Measurements from ENCODE around the gene GPRIN3. TPM values are rescaled to one million over a fixed set of nuclear protein-coding genes. Genes with fewer than 3 reads are reported as not detected.

GPRIN3 gene
- total RNA-seq, 1 experiment from 2014 or later = 0.39 TPM

DNA sequence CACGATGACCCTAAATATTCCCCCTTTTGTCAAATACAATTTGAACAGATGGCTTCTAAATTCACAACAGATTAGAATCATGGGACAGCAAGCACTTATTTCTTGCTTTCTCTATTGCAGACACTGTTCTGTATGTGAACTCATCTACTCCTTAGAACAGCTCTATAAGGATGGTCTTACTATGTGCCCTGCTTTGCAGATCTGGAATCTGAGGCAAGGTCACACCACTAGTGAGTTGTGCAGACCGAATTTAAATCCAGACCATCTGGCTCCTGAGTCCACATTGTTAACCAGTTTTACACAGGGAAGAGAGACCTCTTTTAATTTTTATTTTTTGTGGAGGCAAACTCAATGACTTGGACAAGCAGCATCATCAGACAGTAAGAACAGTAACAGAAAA lies 50.2 kb downstream of the GPRIN3 start:
- no peaks in the 10 kb centered on the region for H3K4me1 ChIP-seq (ENCODE audit: control insufficient read depth in 1 of 2, insufficient read depth in 2 of 2, low read length in 2 of 2)
- TF ChIP-seq YY1 (IDR thresholded peaks at IDR 0.05; ENCODE audit: extremely low read depth, insufficient replicate concordance, low read depth, low read length) (no peak), ATF3 (IDR thresholded peaks at IDR 0.05) (no peak), CBX3 (IDR thresholded peaks at IDR 0.05; ENCODE audit: low read depth) (no peak), EZH2phosphoT487 (IDR thresholded peaks at IDR 0.05; ENCODE audit: borderline replicate concordance) (no peak), POLR2AphosphoS5 (IDR thresholded peaks at IDR 0.05; ENCODE audit: low read depth, low read length) (no peak), ELF1 (IDR thresholded peaks at IDR 0.05; ENCODE audit: borderline replicate concordance, low read depth) (no peak), TCF7L2 (IDR thresholded peaks at IDR 0.05; ENCODE audit: borderline replicate concordance, extremely low read depth, insufficient read depth, insufficient read length) (no peak), ZFX (IDR thresholded peaks at IDR 0.05) (no peak), JUND (IDR thresholded peaks at IDR 0.05) (no peak), CEBPB (IDR thresholded peaks at IDR 0.05; ENCODE audit: low read depth) (no peak), SRF (IDR thresholded peaks at IDR 0.05; ENCODE audit: low read depth) (no peak), ZNF274 (IDR thresholded peaks at IDR 0.05; ENCODE audit: low read depth, low read length) (no peak), FOSL1 (IDR thresholded peaks at IDR 0.05; ENCODE audit: low read depth) (no peak), MAX (IDR thresholded peaks at IDR 0.05) (no peak), SIN3A (IDR thresholded peaks at IDR 0.05; ENCODE audit: low read depth) (no peak), RAD21 (IDR thresholded peaks at IDR 0.05; ENCODE audit: low read depth) (no peak), SP1 (IDR thresholded peaks at IDR 0.05; ENCODE audit: low read depth) (no peak)
- TF ChIP-seq, protein P1, sequence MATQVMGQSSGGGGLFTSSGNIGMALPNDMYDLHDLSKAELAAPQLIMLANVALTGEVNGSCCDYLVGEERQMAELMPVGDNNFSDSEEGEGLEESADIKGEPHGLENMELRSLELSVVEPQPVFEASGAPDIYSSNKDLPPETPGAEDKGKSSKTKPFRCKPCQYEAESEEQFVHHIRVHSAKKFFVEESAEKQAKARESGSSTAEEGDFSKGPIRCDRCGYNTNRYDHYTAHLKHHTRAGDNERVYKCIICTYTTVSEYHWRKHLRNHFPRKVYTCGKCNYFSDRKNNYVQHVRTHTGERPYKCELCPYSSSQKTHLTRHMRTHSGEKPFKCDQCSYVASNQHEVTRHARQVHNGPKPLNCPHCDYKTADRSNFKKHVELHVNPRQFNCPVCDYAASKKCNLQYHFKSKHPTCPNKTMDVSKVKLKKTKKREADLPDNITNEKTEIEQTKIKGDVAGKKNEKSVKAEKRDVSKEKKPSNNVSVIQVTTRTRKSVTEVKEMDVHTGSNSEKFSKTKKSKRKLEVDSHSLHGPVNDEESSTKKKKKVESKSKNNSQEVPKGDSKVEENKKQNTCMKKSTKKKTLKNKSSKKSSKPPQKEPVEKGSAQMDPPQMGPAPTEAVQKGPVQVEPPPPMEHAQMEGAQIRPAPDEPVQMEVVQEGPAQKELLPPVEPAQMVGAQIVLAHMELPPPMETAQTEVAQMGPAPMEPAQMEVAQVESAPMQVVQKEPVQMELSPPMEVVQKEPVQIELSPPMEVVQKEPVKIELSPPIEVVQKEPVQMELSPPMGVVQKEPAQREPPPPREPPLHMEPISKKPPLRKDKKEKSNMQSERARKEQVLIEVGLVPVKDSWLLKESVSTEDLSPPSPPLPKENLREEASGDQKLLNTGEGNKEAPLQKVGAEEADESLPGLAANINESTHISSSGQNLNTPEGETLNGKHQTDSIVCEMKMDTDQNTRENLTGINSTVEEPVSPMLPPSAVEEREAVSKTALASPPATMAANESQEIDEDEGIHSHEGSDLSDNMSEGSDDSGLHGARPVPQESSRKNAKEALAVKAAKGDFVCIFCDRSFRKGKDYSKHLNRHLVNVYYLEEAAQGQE (IDR thresholded peaks at IDR 0.05; ENCODE audit: low read depth) = no peak
- TF ChIP-seq, protein P2, sequence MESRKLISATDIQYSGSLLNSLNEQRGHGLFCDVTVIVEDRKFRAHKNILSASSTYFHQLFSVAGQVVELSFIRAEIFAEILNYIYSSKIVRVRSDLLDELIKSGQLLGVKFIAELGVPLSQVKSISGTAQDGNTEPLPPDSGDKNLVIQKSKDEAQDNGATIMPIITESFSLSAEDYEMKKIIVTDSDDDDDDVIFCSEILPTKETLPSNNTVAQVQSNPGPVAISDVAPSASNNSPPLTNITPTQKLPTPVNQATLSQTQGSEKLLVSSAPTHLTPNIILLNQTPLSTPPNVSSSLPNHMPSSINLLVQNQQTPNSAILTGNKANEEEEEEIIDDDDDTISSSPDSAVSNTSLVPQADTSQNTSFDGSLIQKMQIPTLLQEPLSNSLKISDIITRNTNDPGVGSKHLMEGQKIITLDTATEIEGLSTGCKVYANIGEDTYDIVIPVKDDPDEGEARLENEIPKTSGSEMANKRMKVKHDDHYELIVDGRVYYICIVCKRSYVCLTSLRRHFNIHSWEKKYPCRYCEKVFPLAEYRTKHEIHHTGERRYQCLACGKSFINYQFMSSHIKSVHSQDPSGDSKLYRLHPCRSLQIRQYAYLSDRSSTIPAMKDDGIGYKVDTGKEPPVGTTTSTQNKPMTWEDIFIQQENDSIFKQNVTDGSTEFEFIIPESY (IDR thresholded peaks at IDR 0.05; ENCODE audit: extremely low read depth, insufficient replicate concordance, low read length) = no peak
- TF ChIP-seq, protein P3, sequence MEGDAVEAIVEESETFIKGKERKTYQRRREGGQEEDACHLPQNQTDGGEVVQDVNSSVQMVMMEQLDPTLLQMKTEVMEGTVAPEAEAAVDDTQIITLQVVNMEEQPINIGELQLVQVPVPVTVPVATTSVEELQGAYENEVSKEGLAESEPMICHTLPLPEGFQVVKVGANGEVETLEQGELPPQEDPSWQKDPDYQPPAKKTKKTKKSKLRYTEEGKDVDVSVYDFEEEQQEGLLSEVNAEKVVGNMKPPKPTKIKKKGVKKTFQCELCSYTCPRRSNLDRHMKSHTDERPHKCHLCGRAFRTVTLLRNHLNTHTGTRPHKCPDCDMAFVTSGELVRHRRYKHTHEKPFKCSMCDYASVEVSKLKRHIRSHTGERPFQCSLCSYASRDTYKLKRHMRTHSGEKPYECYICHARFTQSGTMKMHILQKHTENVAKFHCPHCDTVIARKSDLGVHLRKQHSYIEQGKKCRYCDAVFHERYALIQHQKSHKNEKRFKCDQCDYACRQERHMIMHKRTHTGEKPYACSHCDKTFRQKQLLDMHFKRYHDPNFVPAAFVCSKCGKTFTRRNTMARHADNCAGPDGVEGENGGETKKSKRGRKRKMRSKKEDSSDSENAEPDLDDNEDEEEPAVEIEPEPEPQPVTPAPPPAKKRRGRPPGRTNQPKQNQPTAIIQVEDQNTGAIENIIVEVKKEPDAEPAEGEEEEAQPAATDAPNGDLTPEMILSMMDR (IDR thresholded peaks at IDR 0.05 in 2 of 3, conservative IDR thresholded peaks at IDR 0.05 in 1 of 3; ENCODE audit: borderline replicate concordance in 1 of 3, insufficient read depth in 1 of 3, low read depth in 2 of 3, low read length in 2 of 3) = no peak
- no peak overlapping the region for H3K9ac ChIP-seq (ENCODE audit: low read length)
- no peak overlapping the region for H3K4me2 ChIP-seq (ENCODE audit: low read length)
- no peaks in the 10 kb centered on the region for H4K20me1 ChIP-seq (ENCODE audit: insufficient read depth)
- H3K27ac ChIP-seq (ENCODE audit: low read depth, low read length) = no peak overlapping the region
- no peak for DNase-seq (ENCODE audit: low read depth, low spot score)
- H3K4me3 ChIP-seq (replicated peaks in 1 of 2; ENCODE audit: low read depth in 1 of 2, low read length in 2 of 2) = no peak overlapping the region
- no peaks in the 10 kb centered on the region for H3K27me3 ChIP-seq (ENCODE audit: insufficient read depth, low read length)
- BruUV-seq (replicated peaks) = no TSS peak
- ATAC-seq = no peak
- ChIA-PET POLR2A (no interaction called here), CTCF (interaction anchor here (0.7 kb wide), 1 partner anchor 31 kb away, joined by 3 read pairs; no protein-coding TSS in a partner anchor), RAD21 (ENCODE audit: low non-redundant PET in 1 of 2, low total read pairs in 2 of 2, uncharacterized antibody in 2 of 2, unreplicated experiment in 2 of 2) (no interaction called here)
- H3K79me2 ChIP-seq (ENCODE audit: insufficient read depth, low read length) = no peaks in the 10 kb centered on the region
- H3K36me3 ChIP-seq (ENCODE audit: control insufficient read depth in 1 of 2, insufficient read depth in 2 of 2, low read length in 2 of 2) = no peaks in the 10 kb centered on the region
- intact Hi-C loops (cut with micrococcal nuclease) = loop anchor here (10.0 kb wide), 1 partner anchor 177 kb away; no protein-coding TSS in a partner anchor
- no peaks in the 10 kb centered on the region for H3K9me2 ChIP-seq (ENCODE audit: insufficient read depth)
- no peaks in the 10 kb centered on the region for H3K9me3 ChIP-seq (ENCODE audit: control insufficient read depth in 1 of 2, insufficient read depth in 1 of 2, low read depth in 1 of 2, low read length in 2 of 2)
- no peak overlapping the region for H2AFZ ChIP-seq (ENCODE audit: low read depth, low read length, poor library complexity, severe bottlenecking)

Measured in HCT116 (cell line).